HG03520 (cell line): ENCODE data around the gene DHX57.

Experiments
- ATAC-seq: cut with Tn5 transposase; IDR thresholded peaks from one replicate; pipeline ENCODE4 v1.9.1; 2021; ENCODE audit warnings: mild to moderate bottlenecking, moderate library complexity; ENCODE audit not compliant: unreplicated experiment

DHX57 gene

DNA sequence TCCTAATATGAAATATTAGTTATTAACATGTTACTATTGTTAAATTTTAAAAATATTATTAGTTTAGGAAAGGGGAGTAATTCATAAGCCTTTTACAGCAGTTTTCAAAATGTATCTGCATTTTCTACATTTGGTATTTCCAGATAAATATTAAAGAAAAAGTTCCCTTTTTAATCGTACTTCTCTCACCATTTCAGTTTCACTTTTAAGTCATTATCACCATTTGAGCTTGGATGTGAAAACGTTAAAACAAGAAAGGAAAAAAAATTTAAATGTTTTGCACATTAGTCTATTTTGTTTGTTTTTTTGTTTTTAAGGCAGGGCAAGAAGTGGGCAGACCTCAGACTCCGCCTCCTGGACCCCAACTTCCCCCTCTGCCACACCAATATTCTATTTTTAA lies 121.2 kb downstream of the DHX57 start:
- no peak for ATAC-seq

GRCh38 chr2:38754049-38754448 lies 121.7 kb downstream of the DHX57 start:
- ATAC-seq = no peak

DNA sequence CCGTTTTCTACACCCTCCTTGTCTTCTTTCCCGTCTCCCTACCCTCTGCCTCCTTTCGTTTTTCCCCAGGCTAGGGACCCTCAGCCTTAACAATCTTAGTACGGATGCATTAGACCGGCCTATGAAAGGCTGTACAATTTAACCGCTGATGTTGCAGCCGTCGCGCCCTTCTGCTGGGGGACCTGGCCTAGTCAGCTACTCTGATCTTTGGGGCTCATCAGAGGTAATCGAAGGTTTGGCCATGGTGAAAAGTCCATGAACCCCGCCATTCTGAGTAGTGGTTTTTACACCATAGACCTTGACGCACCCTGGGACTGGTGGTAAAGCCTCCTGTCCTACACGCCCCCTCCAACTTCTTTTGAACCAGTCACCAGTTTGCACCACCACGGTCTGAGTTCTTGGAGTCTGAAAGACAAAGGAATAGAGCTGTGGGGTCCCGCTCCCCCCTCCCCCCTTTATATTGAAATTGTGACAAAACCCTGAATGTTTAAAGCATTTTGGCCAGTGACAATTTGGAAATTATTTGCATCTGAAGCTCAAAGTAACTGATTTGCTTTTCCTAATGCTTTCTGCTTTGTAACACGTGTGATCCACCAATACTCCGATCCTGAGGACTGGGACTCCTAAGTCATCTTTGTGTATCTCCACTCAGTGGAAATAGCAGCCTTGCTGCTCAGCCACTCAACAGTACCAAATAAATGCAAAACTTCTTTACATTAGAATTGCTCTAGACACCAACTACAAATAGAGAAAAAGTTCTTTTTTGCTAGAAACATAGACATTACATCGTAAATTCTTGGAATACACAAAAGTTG lies 123.9 kb downstream of the DHX57 start:
- peak; percentile 16 for ATAC-seq

DNA sequence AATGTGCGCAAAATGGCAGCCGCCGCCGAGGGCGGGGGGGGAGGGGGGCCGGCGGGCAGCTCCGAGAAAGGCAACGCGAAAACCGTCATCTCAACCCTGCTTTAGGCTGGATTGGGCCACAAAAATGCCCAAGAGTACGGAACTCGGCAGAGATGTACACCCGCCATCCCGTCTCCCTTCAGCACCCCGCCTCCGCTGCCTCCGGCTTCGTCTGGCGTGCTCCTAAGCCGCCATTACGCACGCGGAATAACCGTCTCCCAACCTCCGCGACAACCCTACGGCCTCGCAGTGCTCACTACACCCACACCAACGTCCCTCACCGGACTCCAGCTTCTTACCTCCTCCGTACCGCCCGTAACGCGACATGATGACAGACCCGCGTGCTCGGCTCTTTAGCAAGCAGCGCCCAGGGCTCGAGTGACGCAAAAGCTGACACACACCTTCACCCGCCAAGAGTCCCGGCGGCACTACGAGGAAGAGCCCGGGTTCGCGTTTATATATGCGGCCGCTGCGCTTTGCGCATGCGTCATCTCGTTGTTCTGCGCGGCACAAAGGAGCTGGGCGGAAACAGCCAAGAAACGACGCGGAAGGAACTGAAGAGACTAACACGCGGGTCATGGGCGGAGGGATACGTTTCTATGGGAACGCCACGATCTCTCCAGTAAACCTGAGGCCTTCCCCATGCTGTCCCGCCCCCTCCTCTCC lies 124.7 kb downstream of the DHX57 start, which contains the start of gene SRSF7:
Gene SRSF7, minus strand, starts transcription at position 471 of the 705 bp plus-strand sequence. Its CDS starts 105 bp downstream, at position 366.
- ATAC-seq = peak; percentile 69

DNA sequence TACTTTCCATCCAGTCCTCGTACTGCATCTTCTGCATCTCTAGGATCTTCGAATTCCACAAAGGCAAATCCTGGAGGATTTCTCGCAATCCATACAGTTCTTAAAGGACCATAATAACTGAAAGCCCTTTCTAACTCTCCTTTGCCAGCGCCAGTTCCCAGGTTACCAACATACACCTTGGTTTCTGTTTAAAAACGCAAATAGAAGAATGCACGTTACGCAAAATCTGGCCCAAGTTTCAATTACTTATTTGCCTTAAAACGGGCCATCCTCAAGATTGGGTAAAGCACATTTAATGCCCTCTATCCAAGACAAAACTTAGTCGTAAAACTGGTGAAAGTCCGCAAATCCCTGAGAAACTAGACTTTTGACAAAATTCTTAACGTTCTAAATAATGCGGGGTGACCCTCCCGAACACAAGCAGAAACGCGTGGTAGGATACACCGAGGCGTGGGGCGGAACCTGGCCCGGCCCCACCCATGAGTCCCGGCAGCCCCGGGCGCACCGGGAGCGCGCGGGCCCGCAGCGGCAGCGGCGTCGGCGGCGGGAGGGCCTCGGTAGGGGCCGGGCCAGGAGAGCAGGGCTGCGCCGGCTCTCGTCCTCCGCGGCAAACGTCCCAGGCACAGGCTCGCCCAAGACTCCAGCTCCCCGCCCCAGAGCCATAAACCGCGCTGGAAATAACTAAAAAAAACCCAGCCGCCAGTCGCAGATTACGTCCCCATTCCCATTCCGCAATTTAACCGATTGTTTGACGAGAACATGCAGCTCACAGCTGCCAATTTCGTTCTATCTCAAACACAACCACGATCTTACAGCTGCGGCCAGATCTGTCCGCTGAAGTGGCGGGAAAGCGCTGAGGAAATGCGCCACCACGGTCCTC lies 125.5 kb downstream of the DHX57 start:
- ATAC-seq = peak; percentile 24

DNA sequence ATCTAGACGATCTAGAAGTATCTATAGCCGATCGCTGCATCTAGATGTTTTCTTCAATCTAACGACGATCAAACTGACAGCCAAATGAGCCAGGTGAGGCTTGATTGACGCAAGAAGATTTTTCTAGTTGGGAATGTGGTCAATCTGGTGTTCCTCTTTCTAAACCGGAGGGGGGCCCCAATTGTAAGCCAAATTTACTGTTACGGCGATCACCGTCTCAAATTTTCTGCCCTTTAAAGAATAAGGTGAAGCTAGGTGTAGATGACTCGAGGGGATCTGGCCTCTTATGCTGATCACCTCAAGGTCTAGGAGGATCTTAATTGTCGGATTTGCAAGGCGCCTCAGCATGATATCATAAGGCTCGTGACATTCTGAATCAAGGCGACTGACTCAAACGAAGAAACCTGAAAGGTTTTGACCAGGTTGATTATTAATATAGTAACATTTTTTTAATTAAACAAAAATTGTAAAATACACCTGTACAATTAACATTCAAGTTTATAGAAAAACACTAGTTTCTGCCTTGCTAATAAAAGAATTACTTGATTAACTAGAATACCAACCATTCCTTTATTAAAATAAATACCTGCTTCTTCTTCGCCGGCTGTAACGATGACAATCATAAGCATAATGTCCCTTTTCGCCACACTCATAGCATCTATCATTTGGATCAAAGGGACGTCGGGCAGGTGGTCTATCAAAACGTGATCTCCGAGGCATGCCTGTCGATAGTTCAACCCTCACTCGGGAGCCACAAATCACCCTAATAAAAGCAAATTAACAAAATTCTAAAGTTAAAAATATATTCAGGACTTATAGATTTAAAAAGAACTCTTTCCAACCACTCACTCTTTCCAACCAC lies 126.6 kb downstream of the DHX57 start:
- no peak for ATAC-seq

DNA sequence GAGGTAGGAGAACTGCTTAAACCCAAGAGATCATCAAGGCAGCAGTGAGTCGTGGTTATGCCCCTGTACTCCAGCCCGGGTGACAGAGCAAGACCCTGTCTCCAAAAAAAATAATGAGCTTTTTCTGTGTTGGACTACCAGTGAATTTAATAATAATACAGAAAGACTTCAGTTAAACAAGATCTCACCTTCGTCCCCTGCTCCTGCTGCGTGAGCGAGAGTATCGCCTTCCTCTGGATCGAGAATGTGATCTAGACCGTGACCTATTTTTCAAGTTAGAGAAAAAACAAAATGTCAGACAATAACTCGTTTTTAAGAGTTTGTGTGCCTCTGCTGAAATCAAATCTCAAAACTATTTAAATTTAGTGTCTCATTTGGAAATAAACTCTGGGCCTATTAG lies 127.3 kb downstream of the DHX57 start:
- no peak for ATAC-seq

- no peak for ATAC-seq
These were observed 127.9 kb downstream of the DHX57 start for GRCh38 chr2:38747819-38748218.
